ENCODE measurements around the gene NTN5. TPM values are rescaled to one million over a fixed set of nuclear protein-coding genes. Genes with fewer than 3 reads are reported as not detected.
"Not testable (repeated sequence)": the region's sequence is repeated elsewhere in the genome, so short reads cannot be mapped to it uniquely, and the experiment has no call there.

The NTN5 gene
- total RNA-seq, 1 donor from 2014 or later: not detected

DNA sequence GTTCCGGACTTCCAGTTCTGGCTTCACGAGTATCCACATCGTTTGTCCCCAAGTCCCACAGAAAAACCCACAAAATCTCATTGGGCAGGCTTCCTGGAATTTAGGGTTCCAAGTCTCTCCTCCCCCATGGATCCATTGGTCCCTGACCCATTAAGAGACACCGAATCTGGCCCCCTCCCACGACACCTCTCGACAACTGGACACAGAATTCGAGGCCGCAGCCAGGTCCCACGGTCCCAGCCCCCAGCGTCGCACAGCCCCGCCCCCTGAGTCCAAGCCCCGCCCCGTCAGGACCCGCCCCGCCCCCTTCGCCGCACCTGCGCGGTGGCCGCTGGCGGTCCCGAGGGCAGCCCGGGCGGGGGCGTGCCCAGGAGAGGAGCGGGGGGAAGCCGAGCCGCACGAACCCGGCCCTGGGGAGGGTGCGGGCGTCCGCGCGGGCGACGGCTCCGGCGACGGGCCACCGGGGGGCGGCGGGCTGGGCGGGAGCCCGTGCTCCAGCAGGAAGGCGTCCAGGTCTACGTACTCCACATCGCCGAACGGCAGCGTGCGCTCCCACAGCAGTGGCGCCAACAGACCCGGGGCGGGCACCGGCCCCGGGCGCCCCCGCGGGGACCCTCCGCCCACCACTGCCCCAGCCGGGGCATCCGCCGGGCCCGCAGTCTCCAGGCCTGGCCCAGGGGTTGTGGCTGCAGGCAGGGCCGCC, 37.4 kb downstream of the NTN5 start:
- intact Hi-C loops (cut with DNase I): no loop called here
- DNase-seq (ENCODE audit: low spot score): peak; percentile 89

DNA sequence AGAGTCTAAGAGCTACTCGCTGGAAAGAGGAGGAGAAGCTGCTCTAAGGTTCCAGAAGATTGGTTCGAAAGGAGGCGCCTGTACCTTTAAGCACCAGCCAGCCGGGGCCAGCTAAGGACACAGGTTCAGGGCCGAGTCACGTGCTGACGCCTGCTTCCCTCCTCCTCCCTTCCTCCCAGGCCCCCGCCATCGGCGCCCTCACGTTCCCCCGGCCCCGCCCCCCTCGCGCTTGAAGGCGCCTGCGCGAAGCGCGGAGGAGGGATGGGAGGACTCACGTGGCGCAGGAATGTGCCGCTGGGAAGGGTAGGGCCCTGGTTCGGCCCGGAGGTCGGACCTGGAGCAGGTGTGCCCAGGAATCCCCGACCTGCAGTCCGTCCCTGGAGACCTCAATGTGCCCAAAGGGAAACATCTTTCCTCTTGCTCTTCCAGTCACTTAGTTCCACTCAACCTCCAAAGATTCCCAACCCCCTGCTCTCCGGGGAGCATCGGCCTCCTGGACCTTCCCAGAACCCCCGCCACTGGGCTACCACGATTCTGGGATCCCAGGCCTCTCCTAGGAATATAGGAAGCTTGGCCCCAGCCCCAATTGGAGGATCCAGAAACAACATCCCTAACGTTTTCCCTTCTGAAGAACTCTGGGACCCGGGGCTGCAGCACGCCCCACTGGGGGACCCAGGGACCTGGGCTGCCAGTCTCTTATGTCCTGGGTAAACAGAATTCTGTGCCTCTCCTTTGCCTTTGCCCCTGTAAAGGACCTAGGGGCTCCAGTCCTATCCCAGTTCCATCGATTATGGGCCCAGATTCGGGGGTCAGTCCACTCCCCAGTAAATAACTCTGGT, 38.2 kb downstream of the NTN5 start:
- DNase-seq (ENCODE audit: low spot score): peak; percentile 97
- intact Hi-C loops (cut with DNase I): no loop called here

DNA sequence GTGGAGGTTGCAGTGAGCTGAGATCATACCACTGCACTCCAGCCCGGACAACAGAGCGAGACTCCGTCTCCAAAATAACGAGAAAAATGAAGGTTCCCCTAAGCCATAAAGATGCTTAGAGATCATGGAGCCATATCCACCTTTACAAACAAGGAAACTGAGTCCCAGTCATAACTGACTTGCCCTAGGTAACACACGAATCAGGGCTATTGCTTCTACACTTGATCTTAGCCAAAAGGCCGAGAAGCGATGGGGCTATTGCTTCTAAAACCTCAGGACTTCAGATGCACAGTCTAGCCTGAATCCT, 38.8 kb downstream of the NTN5 start:
- DNase-seq (ENCODE audit: low spot score): no peak
- intact Hi-C loops (cut with DNase I): no loop called here

DNA sequence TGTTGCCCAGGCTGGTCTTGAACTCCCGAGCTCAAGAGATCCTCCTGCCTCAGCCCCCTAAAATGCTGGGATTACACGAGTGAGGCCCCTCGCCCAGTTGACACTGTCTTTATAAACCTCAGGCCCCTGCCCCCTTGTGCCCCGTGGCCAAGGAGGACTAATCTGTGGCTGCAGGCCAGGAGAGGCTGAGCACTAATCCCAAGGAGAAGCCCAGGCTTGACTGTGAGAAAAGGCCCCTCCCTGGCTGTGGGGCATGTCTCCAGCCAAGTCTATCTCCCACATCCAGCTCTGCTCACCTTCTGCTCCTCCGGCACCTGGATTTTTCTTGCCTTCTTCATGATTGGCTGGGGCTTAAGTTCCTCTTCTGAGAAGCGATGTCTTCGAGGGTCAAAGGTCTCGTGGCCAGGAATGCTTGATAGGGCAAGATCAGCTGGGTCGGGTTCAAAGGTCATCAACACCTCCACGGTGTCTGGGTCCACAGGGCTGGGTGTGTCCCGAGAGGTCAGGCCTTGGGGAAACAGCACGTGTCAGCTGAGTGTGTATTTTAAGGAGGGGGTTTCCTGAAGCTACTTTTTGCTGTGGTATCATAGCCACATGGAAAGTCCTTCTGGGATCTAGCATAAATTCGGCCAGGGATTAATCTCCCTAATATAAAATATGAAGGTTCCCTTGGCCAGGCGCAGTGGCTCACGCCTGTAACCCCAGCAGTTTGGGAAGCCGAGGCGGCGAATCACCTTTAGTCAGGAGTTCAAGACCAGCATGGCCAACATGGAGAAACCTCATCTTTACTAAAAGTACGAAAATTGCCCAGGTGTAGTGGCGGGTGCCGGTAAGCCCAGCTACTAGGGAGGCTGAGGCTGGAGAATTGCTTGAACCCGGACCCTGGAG, 39.4 kb downstream of the NTN5 start:
- no peak for DNase-seq (ENCODE audit: low spot score)
- intact Hi-C loops (cut with DNase I): no loop called here

DNA sequence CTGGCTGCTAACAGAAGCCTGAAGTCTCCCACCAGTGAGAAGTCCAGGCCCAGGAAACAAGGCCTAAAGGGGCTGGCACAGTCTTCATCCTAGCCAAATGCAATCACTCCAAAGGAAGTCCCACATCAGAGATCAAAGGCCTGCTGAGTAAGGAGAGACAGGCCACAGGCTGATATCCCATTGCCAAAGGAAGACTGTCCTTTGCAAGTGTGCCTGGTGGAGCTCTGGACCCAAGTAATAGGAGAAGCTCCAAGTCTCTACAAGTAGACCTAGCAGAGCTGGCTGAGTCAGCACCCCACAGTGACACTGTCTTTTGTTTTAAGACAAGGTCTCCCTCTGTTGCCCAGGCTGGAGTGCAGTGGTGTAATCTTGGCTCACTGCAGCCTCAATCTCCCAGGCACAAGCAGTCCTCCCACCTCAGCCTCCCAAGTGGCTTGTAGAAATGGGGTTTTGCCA, 40.1 kb downstream of the NTN5 start:
- intact Hi-C loops (cut with DNase I): no loop called here
- DNase-seq (ENCODE audit: low spot score): no peak

DNA sequence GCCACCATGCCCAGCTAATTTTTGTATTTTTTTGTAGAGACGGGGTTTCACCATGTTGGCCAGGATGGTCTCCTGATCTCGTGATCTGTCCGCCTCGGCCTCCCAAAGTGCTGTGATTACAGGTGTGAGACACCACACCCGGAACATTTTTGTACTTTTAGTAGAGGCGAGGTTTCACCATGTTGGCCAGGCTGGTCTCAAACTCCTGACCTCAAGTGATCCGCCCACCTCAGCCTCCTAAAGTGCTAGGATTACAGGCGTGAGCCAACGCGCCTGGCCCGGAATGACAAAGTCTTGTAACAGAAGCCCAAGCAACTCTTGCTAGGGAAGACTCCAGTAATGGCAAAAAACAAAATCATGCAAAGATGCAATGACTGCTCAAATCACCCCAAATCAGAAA, 40.5 kb downstream of the NTN5 start:
- intact Hi-C loops (cut with DNase I); DNase-seq (ENCODE audit: low spot score): not testable (repeated sequence)

DNA sequence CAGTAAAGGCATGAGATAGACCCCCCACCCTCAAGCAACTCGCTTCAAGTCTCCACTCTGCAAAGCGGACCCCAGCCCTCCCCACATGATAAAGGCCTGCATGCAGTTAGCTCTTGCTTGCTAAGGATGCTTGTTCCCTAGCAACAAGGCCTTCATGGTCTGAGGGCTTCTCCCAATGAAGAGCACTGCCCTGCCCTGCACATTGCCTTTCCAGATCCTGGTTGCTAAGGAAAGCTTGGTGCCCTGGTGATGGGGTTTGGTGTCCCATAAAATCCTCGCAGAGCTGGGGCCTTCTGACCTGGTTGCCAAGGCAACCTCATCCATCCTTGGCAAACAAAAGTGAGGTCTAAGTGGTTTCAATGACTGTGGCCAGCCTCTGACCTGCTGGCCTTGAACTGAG, 41.6 kb downstream of the NTN5 start:
- intact Hi-C loops (cut with DNase I): no loop called here
- no peak for DNase-seq (ENCODE audit: low spot score)

DNA sequence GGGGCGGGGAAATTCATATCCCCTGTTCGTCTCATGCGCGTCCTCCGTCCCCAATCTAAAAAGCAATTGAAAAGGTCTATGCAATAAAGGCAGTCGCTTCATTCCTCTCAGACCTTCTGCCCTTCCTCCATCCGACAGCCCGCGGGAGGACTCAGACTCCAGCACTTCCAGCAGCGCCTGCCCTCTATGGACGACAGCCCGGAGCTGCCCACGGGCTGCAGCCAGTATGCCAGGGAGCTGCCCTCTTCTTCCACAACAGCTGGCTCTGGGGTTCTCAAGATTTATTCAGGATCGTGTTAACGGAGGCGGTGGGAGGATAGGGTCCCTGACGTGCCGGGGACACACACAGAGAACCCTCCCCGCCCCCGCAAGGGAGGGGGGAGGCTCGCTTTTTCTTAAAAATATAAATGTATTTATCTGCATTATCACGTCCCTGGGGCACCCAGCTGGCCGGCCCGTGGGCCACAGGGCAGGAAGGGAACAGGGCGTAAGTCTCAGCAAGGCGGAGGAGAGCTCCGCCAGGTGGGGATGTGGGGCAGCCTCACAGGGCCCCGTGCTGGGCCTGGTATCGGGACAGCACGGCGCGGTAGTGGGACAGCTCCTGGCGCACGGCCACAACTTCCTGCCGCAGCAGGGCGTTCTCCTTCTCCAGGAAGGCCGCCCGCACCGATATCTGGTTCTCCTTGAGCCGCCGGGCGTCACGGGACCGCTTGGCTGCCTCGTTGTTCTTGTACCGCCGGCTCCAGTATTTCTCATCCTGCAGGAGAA, 42.3 kb downstream of the NTN5 start:
- intact Hi-C loops (cut with DNase I): no loop called here
- DNase-seq (ENCODE audit: low spot score): no peak

DNA sequence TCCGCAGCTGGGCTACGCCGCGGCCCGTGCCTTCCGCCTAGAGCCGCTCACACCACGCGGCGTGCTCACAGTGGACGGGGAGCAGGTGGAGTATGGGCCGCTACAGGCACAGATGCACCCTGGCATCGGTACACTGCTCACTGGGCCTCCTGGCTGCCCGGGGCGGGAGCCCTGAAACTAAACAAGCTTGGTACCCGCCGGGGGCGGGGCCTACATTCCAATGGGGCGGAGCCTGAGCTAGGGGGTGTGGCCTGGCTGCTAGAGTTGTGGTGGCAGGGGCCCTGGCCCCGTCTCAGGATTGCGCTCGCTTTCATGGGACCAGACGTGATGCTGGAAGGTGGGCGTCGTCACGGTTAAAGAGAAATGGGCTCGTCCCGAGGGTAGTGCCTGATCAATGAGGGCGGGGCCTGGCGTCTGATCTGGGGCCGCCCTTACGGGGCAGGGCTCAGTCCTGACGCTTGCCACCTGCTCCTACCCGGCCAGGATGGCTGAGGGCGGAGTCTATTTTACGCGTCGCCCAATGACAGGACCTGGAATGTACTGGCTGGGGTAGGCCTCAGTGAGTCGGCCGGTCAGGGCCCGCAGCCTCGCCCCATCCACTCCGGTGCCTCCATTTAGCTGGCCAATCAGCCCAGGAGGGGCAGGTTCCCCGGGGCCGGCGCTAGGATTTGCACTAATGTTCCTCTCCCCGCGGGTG, 43.1 kb downstream of the NTN5 start:
- intact Hi-C loops (cut with DNase I): no loop called here
- DNase-seq (ENCODE audit: low spot score): no peak

DNA sequence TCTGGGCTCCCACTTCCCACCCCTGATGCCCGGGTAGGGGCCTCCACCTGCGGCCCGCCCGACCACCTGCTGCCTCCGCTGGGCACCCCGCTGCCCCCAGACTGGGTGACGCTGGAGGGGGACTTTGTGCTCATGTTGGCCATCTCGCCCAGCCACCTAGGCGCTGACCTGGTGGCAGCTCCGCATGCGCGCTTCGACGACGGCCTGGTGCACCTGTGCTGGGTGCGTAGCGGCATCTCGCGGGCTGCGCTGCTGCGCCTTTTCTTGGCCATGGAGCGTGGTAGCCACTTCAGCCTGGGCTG, 43.6 kb downstream of the NTN5 start:
- DNase-seq (ENCODE audit: low spot score): no peak
- intact Hi-C loops (cut with DNase I): no loop called here

DNA sequence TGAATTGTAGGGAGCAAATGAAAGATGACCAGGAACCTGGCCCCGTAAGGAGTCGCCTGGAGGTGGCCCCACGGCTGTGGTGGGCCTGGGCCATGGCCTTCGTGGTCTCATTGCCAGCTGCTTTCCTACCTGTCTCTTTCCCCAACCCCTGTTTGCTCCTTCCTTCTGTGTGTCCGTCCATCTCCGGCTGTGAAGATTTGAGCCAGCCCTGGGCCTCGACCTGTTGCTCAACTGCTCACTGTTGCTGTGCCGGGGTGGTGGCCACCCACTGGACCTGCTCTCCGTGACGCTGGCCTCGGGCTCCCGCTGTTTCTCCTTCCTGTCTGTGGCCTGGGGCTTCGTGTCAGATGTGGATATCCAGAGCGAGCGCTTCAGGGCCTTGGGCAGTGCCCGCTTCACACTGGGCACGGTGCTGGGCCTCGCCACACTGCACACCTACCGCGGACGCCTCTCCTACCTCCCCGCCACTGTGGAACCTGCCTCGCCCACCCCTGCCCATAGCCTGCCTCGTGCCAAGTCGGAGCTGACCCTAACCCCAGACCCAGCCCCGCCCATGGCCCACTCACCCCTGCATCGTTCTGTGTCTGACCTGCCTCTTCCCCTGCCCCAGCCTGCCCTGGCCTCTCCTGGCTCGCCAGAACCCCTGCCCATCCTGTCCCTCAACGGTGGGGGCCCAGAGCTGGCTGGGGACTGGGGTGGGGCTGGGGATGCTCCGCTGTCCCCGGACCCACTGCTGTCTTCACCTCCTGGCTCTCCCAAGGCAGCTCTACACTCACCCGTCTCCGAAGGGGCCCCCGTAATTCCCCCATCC, 44.1 kb downstream of the NTN5 start:
- DNase-seq (ENCODE audit: low spot score): no peak
- intact Hi-C loops (cut with DNase I): no loop called here

DNA sequence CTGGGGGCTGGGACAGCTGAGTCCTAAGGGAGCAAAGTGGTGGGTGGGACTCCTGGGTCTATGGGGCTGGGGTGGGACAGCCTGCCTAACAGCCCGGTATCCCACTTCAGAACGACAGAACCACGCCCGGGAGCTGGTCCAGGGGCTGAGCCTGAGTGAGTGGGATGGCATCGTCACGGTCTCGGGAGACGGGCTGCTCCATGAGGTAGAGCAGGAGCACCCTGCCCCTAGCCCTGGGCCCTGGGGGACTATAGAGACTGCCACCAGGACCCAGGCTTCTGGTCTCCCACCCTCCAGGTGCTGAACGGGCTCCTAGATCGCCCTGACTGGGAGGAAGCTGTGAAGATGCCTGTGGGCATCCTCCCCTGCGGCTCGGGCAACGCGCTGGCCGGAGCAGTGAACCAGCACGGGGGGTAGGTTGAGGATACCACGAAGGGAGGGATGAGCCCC, 44.9 kb downstream of the NTN5 start:
- intact Hi-C loops (cut with DNase I): no loop called here
- DNase-seq (ENCODE audit: low spot score): no peak

DNA sequence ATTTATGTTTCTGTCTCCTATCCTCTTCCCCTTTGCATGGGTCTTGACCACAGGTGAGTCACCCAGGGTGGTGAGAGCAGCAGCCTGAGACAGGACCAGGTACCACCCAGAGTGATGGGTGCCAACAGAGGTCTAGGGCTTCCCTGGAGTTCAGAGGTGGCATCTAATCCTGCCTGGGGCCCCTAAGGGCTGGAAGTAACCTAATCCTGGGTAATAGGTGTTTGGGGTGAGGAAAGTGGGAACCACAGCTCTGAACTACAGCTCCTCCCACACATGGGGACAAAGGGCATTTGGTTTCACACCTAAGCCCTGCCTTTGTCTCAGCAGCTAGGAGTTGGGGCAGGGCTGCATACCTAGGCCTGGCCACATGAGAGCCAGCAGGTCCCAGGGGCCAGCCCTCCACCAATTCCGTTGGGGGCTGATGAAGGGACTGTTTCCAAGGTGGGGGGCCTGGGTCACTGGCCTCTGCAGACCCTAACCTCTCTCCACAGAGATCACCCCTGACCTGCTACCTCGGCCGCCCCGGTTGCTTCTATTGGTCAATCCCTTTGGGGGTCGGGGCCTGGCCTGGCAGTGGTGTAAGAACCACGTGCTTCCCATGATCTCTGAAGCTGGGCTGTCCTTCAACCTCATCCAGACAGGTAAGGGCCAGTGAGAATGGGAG, 45.5 kb downstream of the NTN5 start:
- no peak for DNase-seq (ENCODE audit: low spot score)
- intact Hi-C loops (cut with DNase I): no loop called here

DNA sequence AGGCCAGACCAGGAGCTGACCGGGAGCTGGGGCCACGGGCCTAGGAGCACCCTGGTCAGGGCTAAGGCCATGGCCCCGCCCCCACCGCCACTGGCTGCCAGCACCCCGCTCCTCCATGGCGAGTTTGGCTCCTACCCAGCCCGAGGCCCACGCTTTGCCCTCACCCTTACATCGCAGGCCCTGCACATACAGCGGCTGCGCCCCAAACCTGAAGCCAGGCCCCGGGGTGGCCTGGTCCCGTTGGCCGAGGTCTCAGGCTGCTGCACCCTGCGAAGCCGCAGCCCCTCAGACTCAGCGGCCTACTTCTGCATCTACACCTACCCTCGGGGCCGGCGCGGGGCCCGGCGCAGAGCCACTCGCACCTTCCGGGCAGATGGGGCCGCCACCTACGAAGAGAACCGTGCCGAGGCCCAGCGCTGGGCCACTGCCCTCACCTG, 46.9 kb downstream of the NTN5 start:
- DNase-seq (ENCODE audit: low spot score): no peak
- intact Hi-C loops (cut with DNase I): no loop called here

DNA sequence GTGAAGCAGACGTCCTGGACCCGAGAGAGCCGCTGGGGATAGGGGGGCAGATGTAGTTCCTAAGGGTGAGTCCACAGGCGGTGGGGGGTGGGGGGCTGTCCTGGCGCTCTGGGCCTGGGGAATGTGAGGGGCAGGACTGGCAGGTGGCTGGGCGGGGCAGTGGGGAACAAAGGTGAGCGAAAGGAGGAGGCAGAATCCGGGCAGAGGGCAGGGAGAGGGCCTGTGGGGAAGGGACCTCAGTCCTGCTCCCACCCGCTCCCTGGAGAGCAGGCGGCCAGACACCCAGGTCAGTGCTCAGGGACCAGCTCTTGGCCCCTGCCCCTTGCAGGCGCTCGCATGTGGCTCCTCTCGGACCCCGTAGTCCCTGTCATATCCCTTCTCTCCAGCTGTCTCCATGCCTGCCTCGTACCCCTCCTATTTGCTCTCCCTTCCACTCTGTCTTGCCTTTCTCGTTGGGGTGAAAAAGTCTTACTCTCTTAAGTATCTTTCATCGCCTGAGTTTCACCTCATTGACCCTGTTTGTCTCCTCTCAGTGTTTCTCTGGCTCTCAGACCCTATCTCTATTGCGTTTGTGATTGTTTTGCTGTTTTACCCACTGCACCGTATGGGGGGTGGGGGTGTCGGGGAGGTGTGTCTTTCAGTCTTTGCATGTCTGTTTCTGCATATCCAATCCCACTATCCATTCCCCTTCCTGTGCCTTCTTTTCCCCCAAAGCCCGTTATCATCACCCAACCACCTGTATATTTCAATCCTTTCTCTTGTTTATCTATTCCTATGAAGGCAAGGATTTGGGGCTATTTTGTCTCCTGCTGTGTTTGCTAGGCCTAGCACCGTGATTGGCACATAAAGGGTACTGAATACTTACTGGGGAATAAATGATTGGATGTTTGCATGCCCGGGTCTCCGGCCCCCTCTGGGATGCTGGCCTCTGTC, 47.8 kb downstream of the NTN5 start:
- intact Hi-C loops (cut with DNase I): no loop called here
- no peak for DNase-seq (ENCODE audit: low spot score)

DNA sequence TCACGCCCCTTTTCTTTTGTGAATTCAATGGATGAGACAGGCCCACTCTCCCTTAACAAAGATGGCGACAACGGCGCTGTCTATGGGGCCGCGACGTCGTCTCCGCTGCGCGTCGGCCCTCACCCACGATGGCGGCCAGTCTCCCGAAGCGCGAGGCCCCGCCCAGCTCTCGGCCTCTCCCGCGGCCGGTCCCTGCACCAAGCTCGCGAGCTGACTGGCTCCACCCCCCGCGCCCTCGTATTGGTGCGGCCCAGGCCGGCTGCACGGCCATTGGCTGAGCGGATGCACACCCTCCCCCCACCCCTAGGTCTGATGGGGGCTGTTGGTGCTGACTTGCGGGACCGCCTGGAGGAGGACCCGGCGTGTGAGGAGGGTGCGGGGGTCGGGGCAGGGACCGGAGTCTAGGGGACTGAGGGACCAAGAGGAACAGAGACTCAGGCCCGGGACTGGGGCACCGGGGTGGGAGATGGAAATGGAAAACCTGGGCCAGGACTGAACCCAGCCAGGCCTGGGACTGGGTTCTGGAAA, 48.7 kb downstream of the NTN5 start:
- DNase-seq (ENCODE audit: low spot score): peak; percentile 99
- intact Hi-C loops (cut with DNase I): no loop called here

Data from cardiac septum (tissue), 1 donor.